MCF 10A (cell line): ENCODE measurements around the gene RBM14. TPM values are rescaled to one million over a fixed set of nuclear protein-coding genes. Genes with fewer than 3 reads are reported as not detected.

ENCODE experiments used
- BruUV-seq: library from RNA; stranded (reverse); fragments of 400-500 nt; replicated peaks from 2 replicates; lab custom pipeline; 2021; lab: Mats Ljungman, UMichigan
- CTCF ChIA-PET: fragments of 300-600 bp; sonication (Branson Sonifier 250); formaldehyde crosslinking; extraction: SDS; loops from one replicate; lab custom pipeline; 2021; ENCODE audit warnings: antibody characterized with exemption, inconsistent platforms; lab: Yijun Ruan, JAX
- POLR2A ChIA-PET: fragments of 300-600, 350-650 bp; sonication (Branson Sonifier 250); formaldehyde crosslinking; extraction: SDS; loops from one replicate; lab custom pipeline; 2020; ENCODE audit warnings: antibody characterized with exemption, inconsistent platforms; lab: Yijun Ruan, JAX
- DNase-seq: peaks from one replicate; pipeline ENCODE4 v3.0.0-alpha.2; 2018; ENCODE audit not compliant: unreplicated experiment
- H3K27ac Mint-ChIP-seq: one replicate; pipeline ENCODE4 v1.8.0; 2022; ENCODE audit warnings: mild to moderate bottlenecking, low read depth, mixed read lengths; ENCODE audit not compliant: unreplicated experiment
- H3K27me3 Mint-ChIP-seq: one replicate; pipeline ENCODE4 v1.8.0; 2022; ENCODE audit warnings: mixed read lengths; ENCODE audit not compliant: insufficient read depth, unreplicated experiment
- H3K36me3 Mint-ChIP-seq: one replicate; pipeline ENCODE4 v1.8.0; 2022; ENCODE audit warnings: mild to moderate bottlenecking, moderate library complexity, mixed read lengths; ENCODE audit not compliant: insufficient read depth, unreplicated experiment
- H3K4me1 Mint-ChIP-seq: one replicate; pipeline ENCODE4 v1.8.0; 2022; ENCODE audit warnings: mixed read lengths; ENCODE audit not compliant: insufficient read depth, unreplicated experiment
- H3K4me3 Mint-ChIP-seq: one replicate; pipeline ENCODE4 v1.8.0; 2022; ENCODE audit warnings: mild to moderate bottlenecking, moderate library complexity, mixed read lengths; ENCODE audit not compliant: unreplicated experiment
- H3K9me3 Mint-ChIP-seq: one replicate; pipeline ENCODE4 v1.8.0; 2022; ENCODE audit warnings: mixed read lengths; ENCODE audit not compliant: unreplicated experiment
- CTCF ChIP-seq: fragments of 200-600 bp; IDR thresholded peaks from one replicate; pipeline ENCODE4 v1.8.0; 2022; ENCODE audit warnings: antibody characterized with exemption, mild to moderate bottlenecking; ENCODE audit not compliant: unreplicated experiment
- intact Hi-C: fragments of 100-400 bp; cut with micrococcal nuclease; formaldehyde crosslinking; loops from 2 replicates; pipeline ENCODE4 v1.14.1; 2022
- total RNA-seq: library from RNA; stranded (reverse); gene quantifications from 2 replicates; pipeline ENCODE4 v1.2.3, GENCODE V29; 2022

The RBM14 gene
- total RNA-seq, 1 experiment from 2014 or later: 78.1 TPM

GRCh38 chr11:66600219-66600618, 16.2 kb upstream of the RBM14 start:
- BruUV-seq: no TSS peak
- H3K36me3 Mint-ChIP-seq: peaks cover 22% of the 10 kb centered on the region
- ChIA-PET CTCF (interaction anchor here (0.6 to 1.4 kb wide), 2 partner anchors 31 to 43 kb away, joined by 3 read pairs; no protein-coding TSS in a partner anchor), POLR2A (interaction anchor here (1.8 kb wide), 1 partner anchor 16 kb away, joined by 6 read pairs; the partner anchor contains the start of gene RBM14)
- H3K27ac Mint-ChIP-seq: no peak overlapping the region
- TF ChIP-seq CTCF: no peak
- DNase-seq: no peak
- no peak overlapping the region for H3K4me3 Mint-ChIP-seq
- peaks cover 11% of the 10 kb centered on the region for H3K4me1 Mint-ChIP-seq
- no peaks in the 10 kb centered on the region for H3K27me3 Mint-ChIP-seq
- H3K9me3 Mint-ChIP-seq: no peaks in the 10 kb centered on the region
- intact Hi-C loops: no loop called here

GRCh38 chr11:66600631-66601233, 15.7 kb upstream of the RBM14 start:
- CTCF ChIA-PET: interaction anchor here (1.4 kb wide), 1 partner anchor 30 kb away, joined by 3 read pairs; no protein-coding TSS in a partner anchor
- TF ChIP-seq CTCF: no peak
- Mint-ChIP-seq H3K27ac (no peak overlapping the region), H3K4me1 (peaks cover 11% of the 10 kb centered on the region), H3K9me3 (no peaks in the 10 kb centered on the region), H3K4me3 (no peak overlapping the region), H3K36me3 (peaks cover 26% of the 10 kb centered on the region), H3K27me3 (no peaks in the 10 kb centered on the region)
- intact Hi-C loops: no loop called here
- POLR2A ChIA-PET: interaction anchor here (1.8 kb wide), 1 partner anchor 16 kb away, joined by 6 read pairs; the partner anchor contains the start of gene RBM14
- no peak for DNase-seq
- no TSS peak for BruUV-seq

- H3K27ac Mint-ChIP-seq: no peak overlapping the region
- H3K36me3 Mint-ChIP-seq: peaks cover 29% of the 10 kb centered on the region
- intact Hi-C loops: no loop called here
Measured at GRCh38 chr11:66603072-66603471, 13.4 kb upstream of the RBM14 start.

More at GRCh38 chr11:66603072-66603471, 13.4 kb upstream of the RBM14 start:
- no peaks in the 10 kb centered on the region for H3K9me3 Mint-ChIP-seq
- H3K4me3 Mint-ChIP-seq: no peak overlapping the region
- DNase-seq: no peak
- POLR2A ChIA-PET: interaction anchor here (0.8 to 3.2 kb wide), 5 partner anchors 11 to 35 kb away, joined by 3 to 23 read pairs (median 3); partner anchors contain the start of genes CCDC87, RBM14 and RBM4
- H3K4me1 Mint-ChIP-seq: peaks cover 23% of the 10 kb centered on the region
- TF ChIP-seq CTCF: no peak
- no TSS peak for BruUV-seq
- H3K27me3 Mint-ChIP-seq: no peaks in the 10 kb centered on the region
- CTCF ChIA-PET: interaction anchor here (0.5 kb wide), 1 partner anchor 135 kb away, joined by 3 read pairs; no protein-coding TSS in a partner anchor
